Esophagus mucosa (tissue), 1 donor: ENCODE data around the gene ZNF75A. TPM values are rescaled to one million over a fixed set of nuclear protein-coding genes. Genes with fewer than 3 reads are reported as not detected.
"Not testable (repeated sequence)": the region's sequence is repeated elsewhere in the genome, so short reads cannot be mapped to it uniquely, and the experiment has no call there.

Experiments used
- ATAC-seq: fragments of 200-7000 bp; cut with Tn5 transposase; one replicate; pipeline ENCODE4 v1.9.1; 2020
- total RNA-seq: library from RNA; stranded (reverse); gene quantifications from one replicate; pipeline ENCODE4 v1.2.4, GENCODE V29; 2023
- donor health status: DM: yes; HTN: yes; CAD: no.

ZNF75A gene
- 10.4 TPM for total RNA-seq

DNA sequence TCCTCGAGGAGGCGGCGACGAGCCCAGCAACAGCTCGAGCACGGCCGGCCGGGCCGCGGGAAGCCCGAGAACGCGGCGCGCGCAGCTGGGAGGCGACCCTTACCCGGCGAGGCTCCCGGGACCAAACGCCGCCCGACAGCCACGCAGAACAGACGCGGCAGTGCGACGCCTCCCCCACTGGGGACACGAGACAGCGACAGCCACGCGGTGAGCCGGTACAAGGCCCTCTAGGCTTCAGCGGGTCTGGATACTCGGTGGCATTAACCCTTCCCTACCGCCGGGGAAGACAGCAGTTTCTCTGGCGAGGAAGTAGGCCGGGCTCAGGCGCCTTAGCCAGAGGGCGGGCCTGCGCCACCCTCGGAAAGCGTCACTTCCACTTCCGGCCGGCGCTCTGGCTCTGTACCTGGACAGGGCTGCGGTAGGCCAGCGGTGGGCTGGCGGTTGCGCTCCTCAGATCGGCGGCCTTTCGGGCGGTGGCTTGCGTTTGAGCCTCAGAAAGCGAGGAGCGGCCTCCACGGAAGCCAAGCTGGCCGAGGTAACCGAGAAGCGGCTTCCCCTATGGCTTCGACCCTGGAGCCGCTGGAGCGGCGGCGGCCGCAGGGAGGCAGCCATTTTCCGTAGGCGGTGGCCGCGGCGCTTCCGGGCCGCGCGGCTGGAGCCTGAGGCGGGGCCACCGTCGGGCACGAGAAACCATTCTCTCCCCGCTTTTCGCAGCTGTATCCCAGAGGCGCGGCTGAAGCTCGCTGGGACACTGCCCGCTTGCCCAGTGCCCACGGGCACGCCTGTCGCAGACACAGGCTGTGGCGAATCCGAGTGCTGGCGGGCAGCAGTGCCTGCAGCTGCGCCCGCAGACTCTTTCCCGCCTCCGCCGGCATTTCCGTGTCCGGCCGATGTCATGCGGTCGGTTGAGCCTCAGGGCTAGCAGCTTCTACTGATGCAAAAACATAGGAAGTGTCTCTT, at the start of gene ZNF75A, which contains the start of gene TIGD7:
Gene ZNF75A, plus strand, starts transcription at position 389 of the 960 bp plus-strand sequence. CDS start 2,932 bp downstream, outside the sequence.
Gene TIGD7, minus strand, starts transcription at position 322 of the 960 bp plus-strand sequence. CDS start 4,816 bp downstream, outside the sequence.
- peak; percentile 98 for ATAC-seq

DNA sequence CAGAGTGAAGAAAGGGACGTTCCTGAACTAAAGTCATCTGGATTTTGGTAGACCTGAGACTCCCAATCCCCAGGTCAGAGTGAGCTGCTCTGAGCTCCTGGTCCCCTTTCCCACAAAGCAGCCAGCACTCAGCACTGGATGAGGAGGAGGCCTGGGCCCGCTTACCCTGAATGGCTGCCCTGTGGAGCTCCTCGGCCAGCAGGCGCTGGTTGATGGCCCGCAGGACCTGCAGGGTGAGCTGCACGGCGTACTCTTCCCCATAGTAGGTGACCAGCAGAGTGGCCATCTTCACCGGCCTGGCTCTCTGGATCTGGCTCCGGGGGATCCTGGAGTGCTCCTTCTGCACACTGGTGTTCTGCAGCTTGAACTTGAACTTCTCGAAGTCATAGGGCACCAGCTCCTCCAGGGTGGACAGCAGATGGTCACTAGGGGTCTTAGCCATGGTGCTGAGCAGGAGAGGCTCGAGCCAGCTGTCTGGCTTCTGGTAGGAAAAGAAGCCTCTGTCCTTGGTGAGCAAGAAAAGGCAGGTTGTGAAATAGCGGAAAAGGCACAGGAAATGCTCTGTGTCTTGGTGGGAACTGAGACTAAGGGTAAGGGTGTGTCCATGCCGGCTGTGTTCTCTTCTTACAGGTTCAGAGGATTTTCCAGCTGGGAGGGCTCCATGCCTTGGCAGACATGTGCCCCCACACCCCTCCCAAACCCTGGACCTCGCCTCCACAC, 49.0 kb upstream of the ZNF75A start, which contains the start of gene MEFV:
Gene MEFV, minus strand, starts transcription at position 488 of the 720 bp plus-strand sequence. Its CDS starts 46 bp downstream, at position 442.
- ATAC-seq = peak; percentile 14

DNA sequence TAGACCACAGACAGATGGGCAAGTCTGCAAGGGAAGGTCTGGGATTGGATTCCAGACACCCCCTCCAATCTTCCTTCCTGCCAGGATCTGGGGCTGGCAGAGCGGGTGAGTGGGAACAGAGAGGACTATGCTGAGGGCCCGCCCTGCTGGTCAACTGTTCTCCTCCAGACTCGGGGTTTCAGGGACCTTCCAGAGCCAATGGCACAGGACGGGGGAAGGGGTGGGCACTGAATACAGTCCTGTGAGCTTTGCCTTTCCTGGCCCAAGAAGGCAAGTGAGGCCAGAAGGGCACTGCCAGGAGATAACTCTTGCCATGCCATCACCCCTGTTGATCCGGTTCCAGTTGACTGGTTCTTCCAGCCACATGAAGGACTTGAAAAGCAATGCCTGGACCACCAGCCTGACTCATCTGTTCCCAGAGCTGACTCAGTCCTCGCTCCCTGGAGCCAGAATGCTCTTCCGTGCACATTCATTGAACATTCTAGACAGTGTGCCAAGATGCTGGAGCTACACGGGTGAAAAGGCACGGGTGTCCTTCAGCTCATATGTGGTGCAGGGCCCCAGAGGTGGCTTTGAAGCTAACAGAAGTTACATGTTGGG, 48.3 kb upstream of the ZNF75A start:
- ATAC-seq = peak; percentile 28

DNA sequence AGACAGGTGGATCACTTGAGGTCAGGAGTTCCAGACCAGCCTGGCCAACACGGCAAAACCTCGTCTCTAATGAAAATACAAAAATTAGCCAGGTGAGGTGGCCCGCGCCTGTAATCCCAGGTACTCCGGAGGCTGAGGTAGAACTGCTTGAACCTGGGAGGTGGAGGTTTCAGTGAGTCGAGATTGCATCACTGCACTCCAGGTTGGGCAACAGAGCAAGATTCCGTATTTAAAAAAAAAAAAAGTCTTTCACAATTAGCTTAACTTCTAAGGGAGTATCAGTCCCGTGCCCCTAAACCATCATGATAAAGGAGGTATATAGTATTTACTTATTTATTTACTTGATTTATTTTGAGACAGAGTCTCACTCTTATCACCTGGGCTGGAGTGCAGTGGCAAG, 45.5 kb upstream of the ZNF75A start:
- ATAC-seq = no peak

DNA sequence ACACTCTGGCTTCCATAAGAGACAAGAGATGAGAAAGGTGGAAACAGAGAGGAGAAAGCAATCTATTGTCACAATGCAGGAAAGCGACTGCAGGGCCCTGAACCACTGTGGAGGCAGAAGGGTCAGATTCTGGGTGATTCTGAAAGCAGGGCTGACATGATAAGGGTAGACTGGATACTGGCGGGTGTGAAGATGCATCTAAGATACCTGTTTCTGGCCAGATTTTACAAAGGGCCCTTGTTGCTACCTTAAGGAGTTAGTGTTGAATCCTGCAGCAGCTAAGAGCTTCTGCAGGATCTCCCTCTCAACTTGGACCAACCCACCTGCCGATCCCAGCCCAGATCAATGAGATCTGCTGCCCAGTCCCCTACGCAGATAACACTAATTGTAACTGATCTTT, 42.8 kb upstream of the ZNF75A start:
- no peak for ATAC-seq

DNA sequence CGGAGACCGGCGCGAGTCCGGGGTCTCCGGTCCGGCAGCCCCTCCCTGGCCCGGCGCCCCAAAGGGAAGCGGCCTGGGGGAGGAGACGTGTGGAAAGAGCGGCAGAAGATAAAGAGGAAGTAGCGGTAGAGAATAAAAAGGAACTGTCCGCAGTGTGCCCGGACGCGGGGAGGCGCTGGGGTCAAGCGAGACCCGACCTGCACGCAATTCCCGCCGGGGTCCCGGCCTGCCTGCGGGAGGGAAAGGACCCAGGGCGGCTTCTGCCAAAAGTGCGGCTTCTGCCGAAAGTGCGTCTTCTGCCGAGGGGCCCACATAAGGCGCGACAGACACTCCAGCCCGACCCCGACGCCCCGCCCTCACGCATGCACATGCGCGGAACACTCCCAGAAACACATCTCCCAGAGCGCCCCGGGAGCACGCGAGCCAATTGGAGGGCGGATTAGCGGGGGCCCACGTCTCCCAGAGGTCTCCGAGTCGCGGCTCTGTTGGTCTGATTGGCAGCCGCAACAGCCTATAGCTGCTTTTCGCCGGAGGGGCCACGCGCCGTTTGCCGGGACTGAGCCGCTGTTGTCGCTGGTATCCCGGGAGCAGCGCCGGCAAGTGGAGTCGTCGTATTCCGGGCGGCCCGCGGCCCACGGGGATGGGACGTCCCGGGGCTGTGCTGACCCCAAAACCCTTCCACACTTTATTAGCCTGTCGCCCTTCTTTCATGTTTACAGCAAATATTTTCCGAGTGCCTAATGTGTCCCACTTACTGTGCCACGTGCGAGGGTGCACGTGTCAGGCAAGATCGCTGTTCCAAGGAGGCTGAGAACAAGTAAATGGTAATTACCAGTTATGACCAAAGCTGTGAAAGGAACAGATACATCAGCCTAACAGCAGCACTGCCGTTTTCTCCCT, 40.9 kb upstream of the ZNF75A start:
- peak; percentile 94 for ATAC-seq

DNA sequence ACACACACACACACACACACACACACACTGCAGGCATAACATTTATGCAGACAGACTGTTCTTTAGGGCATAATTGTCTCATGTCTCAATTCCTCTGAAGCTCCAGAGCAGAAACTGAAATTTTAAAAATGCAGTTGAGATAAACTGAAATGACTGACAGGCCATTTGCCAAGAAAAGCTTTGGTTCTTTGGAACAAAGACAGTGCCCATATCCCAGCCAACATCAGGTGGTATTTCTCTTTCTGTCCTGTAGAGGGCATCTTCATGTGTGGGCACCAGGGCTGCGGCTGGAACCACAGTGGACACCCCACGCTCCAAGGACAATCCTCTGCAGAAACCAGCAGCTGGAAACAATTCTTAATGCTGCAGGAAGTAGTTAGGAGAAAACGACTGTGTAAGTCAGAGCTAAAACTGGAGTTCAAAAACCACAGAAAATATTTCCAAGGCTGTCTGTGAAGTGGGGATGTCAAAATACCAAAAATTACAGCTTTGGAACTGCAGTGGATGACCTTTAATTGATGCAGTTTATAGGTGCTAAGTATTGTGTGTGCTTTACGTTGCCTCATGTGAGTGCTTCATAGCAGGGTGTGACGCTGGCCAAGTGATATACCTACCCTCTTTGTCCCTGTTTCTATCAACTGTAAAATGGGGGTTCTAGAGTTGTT, 38.3 kb upstream of the ZNF75A start:
- no peak for ATAC-seq

DNA sequence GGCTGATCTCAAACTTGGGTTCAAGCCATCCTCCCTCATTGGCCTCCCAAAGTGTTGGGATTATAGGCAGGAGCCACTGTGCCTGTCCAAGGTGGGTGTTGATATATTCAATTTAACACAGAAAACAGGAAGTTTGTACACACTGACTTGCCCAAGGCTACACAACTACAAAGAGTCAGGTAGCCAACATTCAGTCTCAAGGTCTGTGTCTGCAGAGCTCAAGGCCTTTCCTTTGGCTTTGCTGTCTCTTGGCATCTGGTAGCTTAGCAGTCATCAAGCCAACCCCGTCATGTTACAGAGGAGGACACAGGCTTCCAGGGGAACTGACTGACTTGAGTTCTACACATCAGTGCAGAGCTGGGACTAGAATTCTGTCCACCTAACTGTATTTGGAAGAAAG, 37.0 kb upstream of the ZNF75A start:
- no peak for ATAC-seq

DNA sequence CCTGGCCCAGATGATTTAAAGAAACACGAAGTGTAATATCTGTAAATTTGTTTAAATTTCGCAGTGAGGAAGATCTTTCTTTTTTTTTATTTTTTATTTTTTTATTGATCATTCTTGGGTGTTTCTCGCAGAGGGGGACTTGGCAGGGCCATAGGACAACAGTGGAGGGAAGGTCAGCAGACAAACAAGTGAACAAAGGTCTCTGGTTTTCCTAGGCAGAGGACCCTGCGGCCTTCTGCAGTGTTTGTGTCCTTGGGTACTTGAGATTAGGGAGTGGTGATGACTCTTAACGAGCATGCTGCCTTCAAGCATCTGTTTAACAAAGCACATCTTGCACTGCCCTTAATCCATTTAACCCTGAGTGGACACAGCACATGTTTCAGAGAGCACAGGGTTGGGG, 34.6 kb upstream of the ZNF75A start:
- ATAC-seq = not testable (repeated sequence)

DNA sequence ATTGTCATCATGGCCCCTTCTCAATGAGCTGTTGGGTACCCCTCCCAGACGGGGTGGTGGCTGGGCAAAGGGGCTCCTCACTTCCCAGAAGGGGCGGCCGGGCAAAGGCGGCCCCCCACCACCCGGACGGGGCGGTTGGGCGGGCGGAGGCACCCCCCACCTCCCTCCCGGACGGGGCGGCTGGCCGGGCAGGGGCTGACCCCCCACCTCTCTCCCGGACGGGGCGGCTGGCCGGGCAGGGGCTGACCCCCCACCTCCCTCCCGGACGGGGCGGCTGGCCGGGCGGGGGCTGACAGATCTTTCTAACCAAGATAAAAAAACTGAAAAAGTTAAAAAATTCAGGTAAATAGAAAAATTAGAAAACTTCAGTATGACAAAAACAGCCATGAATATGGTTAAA, 34.0 kb upstream of the ZNF75A start:
- ATAC-seq = not testable (repeated sequence)

DNA sequence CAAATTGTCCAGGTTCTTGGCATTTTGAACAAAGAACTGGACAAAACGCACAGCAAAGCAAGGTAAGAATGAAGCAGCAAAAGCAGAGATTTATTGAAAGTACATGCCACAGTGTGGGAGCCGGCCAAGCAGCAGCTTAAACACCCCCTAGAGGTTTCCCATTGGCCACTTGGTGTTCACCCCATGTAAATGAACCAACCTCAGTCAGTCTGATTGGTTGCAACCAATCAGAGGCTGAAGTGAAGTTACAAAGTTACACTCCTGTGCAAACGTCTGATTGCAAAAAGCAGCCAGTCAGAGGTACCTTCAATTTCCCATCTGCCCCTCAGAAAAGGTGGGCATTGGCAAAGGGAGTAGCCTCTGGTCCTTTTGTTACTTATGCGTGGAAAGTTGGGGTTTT, 30.8 kb upstream of the ZNF75A start:
- ATAC-seq = no peak

DNA sequence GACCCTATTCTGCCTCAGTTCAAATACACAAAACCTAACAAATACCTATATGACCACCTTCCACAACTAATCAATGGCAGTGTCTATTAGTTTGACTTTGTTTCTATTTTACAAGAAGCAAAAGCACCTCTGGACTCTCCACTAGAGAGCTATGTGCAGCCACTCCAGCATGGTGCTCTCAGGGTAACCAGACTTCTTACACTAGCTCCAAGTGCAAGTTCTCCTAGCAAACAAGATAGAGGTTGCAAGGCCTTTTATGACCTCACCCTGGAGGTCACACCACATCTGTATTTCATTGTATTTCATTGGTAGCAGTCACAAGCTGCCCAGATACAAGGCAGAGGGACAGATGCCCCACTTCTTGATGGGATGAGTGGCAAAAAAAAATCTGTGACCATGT, 30.4 kb upstream of the ZNF75A start:
- no peak for ATAC-seq

DNA sequence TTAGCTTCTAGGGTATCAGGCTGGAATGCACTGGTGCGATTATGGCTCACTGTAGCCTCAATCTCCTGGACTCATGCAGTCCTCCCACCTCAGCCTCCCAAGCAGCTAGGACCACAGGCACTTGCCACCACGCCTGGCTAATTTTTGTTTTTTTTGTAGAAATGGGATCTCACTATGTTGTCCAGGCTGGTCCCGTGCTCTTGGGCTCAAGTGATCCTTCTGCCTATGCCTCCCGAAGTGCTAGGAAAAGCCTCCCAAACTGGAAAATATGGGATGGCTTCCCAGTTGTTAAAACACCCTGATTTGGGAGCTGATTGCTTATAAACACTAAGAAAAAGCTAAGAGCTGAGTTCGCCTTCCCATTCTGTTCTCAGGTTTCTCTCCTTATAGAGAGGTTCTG, 28.6 kb upstream of the ZNF75A start:
- ATAC-seq = no peak

DNA sequence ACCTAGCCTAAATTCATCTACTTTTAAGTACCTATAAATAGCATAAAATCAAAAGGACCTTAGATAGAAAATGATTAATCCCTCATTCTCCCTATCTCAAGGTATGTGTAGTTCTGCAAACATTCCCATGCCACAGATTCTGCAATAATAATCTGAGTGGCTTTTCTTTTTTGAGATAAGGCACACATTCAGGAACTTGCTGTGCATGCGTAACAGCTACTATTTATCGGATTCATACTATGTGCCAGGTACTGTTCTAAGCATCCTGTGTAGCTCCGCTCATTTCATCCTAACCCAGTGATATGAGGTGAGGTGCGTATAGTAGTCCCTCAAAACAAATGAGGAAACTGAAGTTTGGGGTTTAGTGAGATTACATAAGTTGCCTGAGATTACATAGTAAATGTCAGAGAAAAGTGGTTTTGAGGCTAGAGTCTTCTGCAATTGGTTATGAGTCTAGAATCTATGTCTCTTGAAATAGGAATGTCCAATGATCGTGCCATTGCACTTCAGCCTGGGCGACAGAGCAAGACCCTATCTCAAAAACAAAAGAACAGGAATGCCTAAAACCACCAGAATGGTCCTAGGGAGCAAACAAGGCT, 24.0 kb upstream of the ZNF75A start:
- ATAC-seq = no peak

DNA sequence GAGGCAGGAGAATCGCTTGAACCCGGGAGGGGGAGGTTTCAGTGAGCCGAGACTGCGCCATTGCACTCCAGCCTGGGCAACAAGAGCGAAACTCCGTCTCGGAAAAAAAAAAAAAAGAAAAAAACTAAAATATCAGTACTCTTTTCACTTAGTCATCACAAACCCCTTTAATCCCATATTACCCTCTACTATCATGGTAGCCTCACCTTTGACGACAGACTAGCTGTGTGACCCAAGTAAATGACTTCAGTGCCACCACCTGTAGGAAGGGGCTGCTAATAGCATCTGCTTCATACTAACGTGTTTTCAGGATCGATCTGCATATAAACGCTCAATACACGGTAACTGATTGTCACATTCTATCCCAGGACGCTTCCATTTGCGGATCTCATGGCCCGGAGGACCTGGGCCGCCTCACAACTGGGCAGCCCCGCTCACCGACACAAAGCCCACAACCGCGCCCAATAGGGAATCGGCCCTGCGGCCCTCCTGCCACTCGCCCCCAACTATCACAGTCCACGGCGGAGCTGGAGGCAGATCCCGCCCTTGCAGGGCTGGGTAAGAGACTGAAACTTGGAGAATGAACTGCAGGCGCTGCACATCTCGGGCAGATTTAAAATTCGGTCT, 23.1 kb upstream of the ZNF75A start:
- ATAC-seq = peak; percentile 30

DNA sequence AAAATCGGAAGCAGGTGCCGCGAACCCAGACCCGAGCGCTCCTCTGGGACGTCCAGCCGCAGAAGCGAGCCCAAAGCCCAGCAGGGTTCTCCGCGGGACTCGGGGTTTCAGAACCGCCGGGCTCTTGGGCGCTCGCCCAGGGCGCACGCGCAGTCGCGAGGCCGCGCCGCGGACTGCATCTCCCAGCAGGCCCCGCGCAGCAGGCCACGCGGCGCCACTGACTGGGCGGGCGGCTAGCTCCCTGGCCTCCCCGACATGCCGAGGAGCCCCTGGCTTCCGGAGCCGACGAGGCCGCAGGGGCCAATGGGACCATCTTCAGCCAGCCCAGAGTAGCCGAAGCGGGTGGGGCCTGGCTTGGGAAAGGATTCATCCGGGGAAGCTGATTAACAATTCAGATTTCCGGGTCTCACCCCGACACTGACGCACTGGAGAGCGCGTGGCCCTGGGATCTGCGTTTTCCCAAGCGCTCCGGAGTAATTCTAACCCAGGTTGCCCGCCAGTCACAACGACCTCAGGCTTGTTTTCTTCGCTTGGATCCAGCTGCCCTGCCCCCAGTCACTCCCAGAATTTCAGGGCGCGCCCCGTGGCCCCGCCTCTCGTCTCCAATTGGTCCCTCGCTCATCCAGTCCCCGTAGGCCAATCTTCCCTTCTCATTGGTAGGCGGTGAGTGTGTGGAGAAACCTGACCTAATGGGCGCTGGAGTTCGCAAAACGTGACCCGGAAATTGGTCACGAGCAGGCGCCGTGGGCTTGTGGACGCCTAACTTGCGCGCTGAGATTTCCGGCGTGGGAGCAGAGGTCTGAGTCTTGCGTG, 22.4 kb upstream of the ZNF75A start, which contains the start of gene ZNF263:
Gene ZNF263, plus strand, starts transcription at position 762 of the 813 bp plus-strand sequence. CDS start 328 bp downstream, outside the sequence.
- peak; percentile 96 for ATAC-seq

DNA sequence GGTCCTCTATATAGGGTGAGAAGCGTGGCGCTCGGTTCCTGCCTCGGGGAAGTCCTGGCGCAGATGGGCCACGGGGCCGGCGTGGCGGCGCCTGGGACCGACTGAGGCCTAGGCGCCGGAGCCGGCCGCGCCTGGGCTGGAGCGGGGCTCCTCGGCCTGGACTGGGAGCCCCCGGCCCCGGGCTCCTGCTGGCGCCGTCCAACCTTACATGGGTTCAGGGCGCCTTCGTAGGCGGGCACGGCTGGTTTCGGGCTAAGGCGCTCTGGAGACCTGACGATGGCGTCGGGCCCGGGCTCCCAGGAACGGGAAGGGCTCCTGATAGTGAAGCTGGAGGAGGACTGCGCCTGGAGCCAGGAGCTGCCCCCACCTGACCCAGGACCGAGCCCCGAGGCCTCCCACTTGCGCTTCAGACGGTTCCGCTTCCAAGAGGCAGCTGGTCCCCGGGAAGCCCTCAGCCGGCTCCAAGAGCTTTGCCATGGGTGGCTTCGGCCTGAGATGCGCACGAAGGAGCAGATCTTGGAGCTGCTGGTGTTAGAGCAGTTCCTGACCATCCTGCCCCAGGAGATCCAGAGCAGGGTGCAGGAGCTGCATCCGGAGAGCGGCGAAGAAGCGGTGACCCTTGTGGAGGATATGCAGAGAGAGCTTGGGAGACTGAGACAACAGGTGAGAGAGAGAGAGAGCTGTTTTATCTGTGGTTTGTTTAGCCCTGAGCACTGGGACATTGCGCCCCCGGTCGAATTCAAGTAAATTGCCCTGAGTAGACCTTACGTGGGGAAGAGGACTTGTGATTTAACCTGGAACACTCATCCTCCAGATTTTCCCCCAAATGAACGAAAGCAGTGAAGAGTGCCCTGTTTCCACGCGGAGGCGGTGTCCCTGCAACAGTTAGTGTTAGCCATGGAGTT, 21.5 kb upstream of the ZNF75A start:
- ATAC-seq = no peak

DNA sequence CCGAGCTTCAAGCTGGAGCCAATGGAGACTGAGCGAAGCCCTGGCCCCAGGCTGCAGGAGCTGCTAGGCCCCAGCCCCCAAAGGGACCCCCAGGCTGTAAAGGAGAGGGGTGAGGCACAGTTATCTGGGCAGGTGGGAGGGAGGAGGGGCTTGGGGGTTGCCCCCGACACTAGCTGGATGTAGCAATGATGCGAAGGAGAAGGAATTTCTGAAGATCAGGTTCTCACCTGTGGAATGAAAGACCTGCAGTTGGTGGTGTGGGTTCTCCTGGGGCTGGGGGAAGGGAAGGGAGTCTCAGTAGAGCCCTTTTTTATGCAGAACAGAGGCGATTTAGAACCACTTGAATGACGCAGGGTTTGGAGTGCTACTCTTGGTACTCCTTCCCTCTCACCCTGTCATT, 20.2 kb upstream of the ZNF75A start:
- ATAC-seq = no peak
